ENCODE measurements around the gene UBE3B. TPM values are rescaled to one million over a fixed set of nuclear protein-coding genes. Genes with fewer than 3 reads are reported as not detected.

The UBE3B gene
- total RNA-seq, 1 experiment from 2014 or later, result 25.7 TPM

- ChIA-PET POLR2A (ENCODE audit: unreplicated experiment) (no interaction called here), CTCF (no interaction called here)
- ATAC-seq (no peak), DNase-seq (no peak)
- Histone ChIP-seq H3K9me3 (ENCODE audit: low read length) (no peaks in the 10 kb centered on the region), H3K4me3 (ENCODE audit: low read length) (no peak overlapping the region), H2AFZ (ENCODE audit: low read length) (no peak overlapping the region), H3K27ac (ENCODE audit: low read length) (no peak overlapping the region), H3K27me3 (ENCODE audit: low read length) (no peaks in the 10 kb centered on the region), H3K9me2 (replicated peaks; ENCODE audit: low read length) (no peaks in the 10 kb centered on the region), H4K20me1 (ENCODE audit: low read length) (no peaks in the 10 kb centered on the region), H3K9ac (ENCODE audit: low read length) (no peak overlapping the region), H3F3A (ENCODE audit: low read length, unreplicated experiment) (no peaks in the 10 kb centered on the region), H3K4me1 (ENCODE audit: insufficient read depth, low read length) (peaks cover 3% of the 10 kb centered on the region; the same call in 1 of the 2 replicates), H3K4me2 (ENCODE audit: low read length) (no peak overlapping the region), H3K79me2 (ENCODE audit: low read length) (no peaks in the 10 kb centered on the region), H3K36me3 (ENCODE audit: low read depth, low read length) (peaks cover 5% of the 10 kb centered on the region; the same call in 1 of the 2 replicates)
- intact Hi-C loops (cut with micrococcal nuclease), result no loop called here
- TF ChIP-seq EZH2phosphoT487 (IDR thresholded peaks at IDR 0.05; ENCODE audit: borderline replicate concordance, low read length) (no peak), EZH2 (IDR thresholded peaks at IDR 0.05; ENCODE audit: low read length, unreplicated experiment) (no peak), CTCF (conservative IDR thresholded peaks at IDR 0.05; ENCODE audit: low read depth, low read length) (no peak)
- no TSS peak for BruUV-seq (replicated peaks)
These were observed 81.2 kb downstream of the UBE3B start for GRCh38 chr12:109558374-109559199.

DNA sequence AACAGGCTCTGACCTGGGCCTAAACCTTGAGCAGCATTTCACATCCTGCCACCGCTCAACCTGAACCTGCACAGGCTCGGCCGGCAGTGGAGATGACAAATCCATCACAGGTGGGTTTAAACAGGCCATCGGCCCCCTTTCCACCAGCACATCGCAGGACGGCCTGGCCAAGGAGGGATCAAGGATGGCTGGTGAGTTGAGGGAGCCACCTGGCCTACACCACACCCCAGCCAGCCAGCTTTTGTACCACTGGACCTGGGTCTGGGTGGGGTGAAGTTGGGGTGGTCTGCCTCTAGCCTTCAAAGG is 81.7 kb downstream of the UBE3B start:
- Histone ChIP-seq H4K20me1 (ENCODE audit: low read length) (no peaks in the 10 kb centered on the region), H3F3A (ENCODE audit: low read length, unreplicated experiment) (no peaks in the 10 kb centered on the region), H3K9ac (ENCODE audit: low read length) (no peak overlapping the region), H3K9me3 (ENCODE audit: low read length) (no peaks in the 10 kb centered on the region), H3K79me2 (ENCODE audit: low read length) (no peaks in the 10 kb centered on the region), H3K4me2 (ENCODE audit: low read length) (no peak overlapping the region), H3K27me3 (ENCODE audit: low read length) (no peaks in the 10 kb centered on the region), H2AFZ (ENCODE audit: low read length) (no peak overlapping the region), H3K9me2 (replicated peaks; ENCODE audit: low read length) (no peaks in the 10 kb centered on the region), H3K4me1 (ENCODE audit: insufficient read depth, low read length) (no peaks in the 10 kb centered on the region), H3K4me3 (ENCODE audit: low read length) (no peak overlapping the region), H3K36me3 (ENCODE audit: low read depth, low read length) (peaks cover 5% of the 10 kb centered on the region; the same call in 1 of the 2 replicates), H3K27ac (ENCODE audit: low read length) (no peak overlapping the region)
- DNase-seq, result no peak
- no TSS peak for BruUV-seq (replicated peaks)
- ChIA-PET POLR2A (ENCODE audit: unreplicated experiment) (no interaction called here), CTCF (no interaction called here)
- no peak for TF ChIP-seq CTCF (conservative IDR thresholded peaks at IDR 0.05; ENCODE audit: low read depth, low read length)
- no peak for ATAC-seq
- intact Hi-C loops (cut with micrococcal nuclease), result no loop called here

- Histone ChIP-seq H4K20me1 (ENCODE audit: low read length) (no peaks in the 10 kb centered on the region), H3K9me2 (replicated peaks; ENCODE audit: low read length) (no peaks in the 10 kb centered on the region), H2AFZ (ENCODE audit: low read length) (no peak overlapping the region), H3K36me3 (ENCODE audit: low read depth, low read length) (peaks cover 6% of the 10 kb centered on the region), H3K4me2 (ENCODE audit: low read length) (no peak overlapping the region), H3K4me3 (ENCODE audit: low read length) (no peak overlapping the region), H3K9ac (ENCODE audit: low read length) (no peak overlapping the region), H3K79me2 (ENCODE audit: low read length) (no peaks in the 10 kb centered on the region), H3F3A (ENCODE audit: low read length, unreplicated experiment) (no peaks in the 10 kb centered on the region), H3K27me3 (ENCODE audit: low read length) (no peaks in the 10 kb centered on the region), H3K27ac (ENCODE audit: low read length) (no peak overlapping the region), H3K4me1 (ENCODE audit: insufficient read depth, low read length) (no peaks in the 10 kb centered on the region), H3K9me3 (ENCODE audit: low read length) (no peaks in the 10 kb centered on the region)
- no peak for DNase-seq
- CTCF ChIA-PET, result no interaction called here
- POLR2A ChIA-PET (ENCODE audit: unreplicated experiment), result no interaction called here
- no peak for ATAC-seq
- no TSS peak for BruUV-seq (replicated peaks)
- no peak for TF ChIP-seq CTCF (conservative IDR thresholded peaks at IDR 0.05; ENCODE audit: low read depth, low read length)
- TF ChIP-seq EZH2phosphoT487 (IDR thresholded peaks at IDR 0.05; ENCODE audit: borderline replicate concordance, low read length), result no peak
- TF ChIP-seq EZH2 (IDR thresholded peaks at IDR 0.05; ENCODE audit: low read length, unreplicated experiment), result no peak
- intact Hi-C loops (cut with micrococcal nuclease), result no loop called here
These were observed 82.2 kb downstream of the UBE3B start for GRCh38 chr12:109559601-109560000.

All from PC-3 (cell line).